NCI-H460 (cell line): ENCODE results near the gene RAMACL. TPM values are rescaled to one million over a fixed set of nuclear protein-coding genes. Genes with fewer than 3 reads are reported as not detected.

ENCODE experiments used
- DNase-seq: peaks from one replicate; pipeline ENCODE4 v3.0.0-alpha.2; 2016; ENCODE audit warnings: low read depth; ENCODE audit errors: extremely low read depth
- total RNA-seq: library from RNA; depleted of rRNA; stranded (reverse); fragments of >200 nt; shearing (Covaris generic); gene quantifications from 2 replicates; pipeline ENCODE4 v1.2.3, GENCODE V29; 2014

Gene RAMACL
- total RNA-seq, 1 experiment from 2014 or later, result 0.17 TPM

DNA sequence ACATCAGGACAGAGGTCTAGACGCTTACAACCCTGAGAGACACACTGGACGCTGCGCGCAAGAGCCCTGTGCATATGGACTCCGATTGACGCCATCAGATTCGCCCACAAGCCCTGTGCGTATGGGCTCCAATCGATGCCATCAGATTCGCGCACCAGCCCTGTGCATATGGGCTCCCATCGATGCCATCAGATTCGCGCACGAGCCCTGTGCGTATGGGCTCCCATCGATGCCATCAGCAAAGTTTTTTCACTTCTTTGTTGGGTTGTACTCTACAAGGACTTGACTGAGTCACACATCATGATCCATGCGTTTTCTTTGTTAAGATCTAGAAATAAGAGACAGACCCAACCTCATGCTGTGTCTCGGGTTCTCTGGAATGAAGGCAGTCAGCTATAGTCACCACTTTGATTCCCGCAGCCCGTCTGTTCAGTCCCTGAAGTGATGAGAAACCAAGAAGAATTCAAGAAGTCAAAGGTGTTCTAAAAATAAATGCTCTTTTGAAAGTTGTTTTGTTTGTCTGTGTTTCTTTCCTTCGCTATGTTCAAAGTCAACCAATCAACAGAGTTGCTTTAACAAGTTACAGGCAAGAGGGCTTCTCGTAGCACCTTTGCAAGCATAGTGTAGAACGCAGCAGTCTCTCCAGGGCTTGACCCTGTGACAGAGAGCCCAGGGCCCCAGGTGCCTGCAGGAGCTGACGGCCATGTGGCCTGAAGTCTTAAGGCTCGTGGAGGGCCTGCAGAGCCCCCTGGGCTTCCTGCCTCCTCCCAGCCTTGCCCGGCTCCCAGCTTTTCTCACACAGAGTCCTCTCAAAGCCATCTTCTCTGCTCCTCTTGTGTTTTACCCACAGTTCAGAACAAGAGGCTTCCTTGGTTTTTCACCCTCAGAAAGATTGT, 32.6 kb upstream of the RAMACL start:
- no peak for DNase-seq

- DNase-seq, result no peak
Measured at GRCh38 chr6:166618251-166618650, 31.8 kb upstream of the RAMACL start.

DNA sequence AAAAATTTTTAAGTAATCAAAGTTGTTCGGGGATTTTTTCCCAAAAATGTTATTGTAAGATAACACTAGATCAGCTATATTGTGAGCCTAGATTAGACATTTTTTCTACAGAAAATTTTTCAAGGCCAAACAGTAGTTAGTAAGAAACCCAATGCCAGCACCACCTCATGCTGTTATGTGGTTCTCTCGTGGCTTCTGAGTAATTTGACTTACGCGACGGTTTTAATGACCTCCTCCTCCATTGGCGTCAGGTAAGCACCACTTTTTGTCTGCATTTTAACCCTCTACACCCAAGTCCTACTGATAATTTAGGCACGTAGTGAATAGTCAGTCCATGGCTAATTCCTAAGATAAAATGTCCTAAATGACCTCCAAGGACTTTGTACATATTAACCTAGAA, 30.9 kb upstream of the RAMACL start:
- no peak for DNase-seq

- no peak for DNase-seq
Measured at GRCh38 chr6:166616261-166617238, 30.1 kb upstream of the RAMACL start.

DNA sequence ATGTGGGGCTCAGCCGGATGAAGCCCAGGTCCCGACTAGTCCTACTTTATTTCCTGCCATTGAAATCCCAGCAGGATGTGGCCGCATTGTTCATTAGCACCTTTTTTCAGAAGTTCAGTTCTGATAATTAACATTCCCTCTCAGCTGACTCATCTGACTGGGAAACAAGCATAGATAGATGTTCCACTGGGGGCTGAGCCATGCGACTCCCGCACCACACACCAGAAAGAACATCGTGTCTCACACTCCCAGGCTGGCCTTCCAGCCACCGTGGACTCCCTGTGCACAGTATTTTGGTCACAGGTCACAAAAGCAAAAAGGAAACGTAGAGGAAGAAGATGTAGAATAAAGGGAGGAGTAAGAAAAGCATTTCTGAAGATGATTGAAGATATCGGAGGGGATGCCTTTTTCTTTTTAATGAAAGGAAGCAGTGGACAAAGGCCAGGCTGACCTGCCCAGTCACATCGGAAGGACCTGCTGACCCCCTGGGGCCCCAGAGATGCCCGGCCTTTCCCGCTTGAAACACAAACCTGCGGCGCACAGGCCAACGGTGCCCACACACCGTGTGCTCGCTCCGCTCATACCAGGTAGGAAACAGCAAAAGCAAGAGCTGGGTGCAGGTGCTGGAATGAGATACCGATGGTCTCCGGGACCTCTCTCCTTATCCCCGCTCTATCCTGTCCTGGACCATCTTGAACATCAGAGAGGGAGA, 28.7 kb upstream of the RAMACL start:
- DNase-seq, result no peak

- DNase-seq, result no peak
Measured at GRCh38 chr6:166614589-166614988, 28.1 kb upstream of the RAMACL start.

DNA sequence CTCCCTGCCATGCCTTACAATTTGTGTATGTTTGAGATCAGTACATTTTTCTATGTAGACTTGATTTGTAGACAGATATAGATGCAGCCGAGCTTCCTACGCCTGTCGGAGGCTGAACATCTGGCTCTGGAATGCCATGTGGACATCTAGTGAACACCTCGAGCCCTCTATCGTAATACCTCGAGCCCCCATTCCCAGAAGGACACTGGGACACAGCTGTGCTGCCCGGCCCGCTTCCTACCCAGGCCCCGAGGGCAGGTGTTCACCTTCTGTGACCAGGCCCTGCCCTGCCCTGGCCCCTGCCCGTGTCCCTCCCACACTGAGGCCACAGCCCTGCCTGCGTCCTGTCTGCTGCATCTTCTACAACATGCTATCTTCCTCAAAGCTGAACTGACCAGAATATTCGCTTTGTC, 27.7 kb upstream of the RAMACL start:
- no peak for DNase-seq

DNA sequence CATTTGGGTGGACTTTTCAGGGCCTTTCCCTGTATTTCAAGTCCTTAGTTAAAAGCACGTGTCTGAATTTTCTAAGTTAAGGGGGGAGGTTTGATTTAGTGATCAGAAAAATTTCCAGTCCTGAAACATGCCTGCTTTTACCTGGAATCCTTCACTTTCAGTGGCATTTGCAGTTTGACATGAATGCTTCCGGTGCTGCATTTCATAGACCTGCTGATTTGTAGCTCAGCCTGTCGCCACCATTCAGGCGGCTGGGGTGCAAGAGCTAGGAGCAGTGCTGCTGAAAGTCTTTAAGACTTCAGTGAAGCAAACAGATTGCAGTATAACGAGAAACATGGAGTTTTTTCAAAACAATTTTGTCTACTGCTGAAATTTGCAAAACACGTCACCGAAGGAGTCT, 26.5 kb upstream of the RAMACL start:
- DNase-seq, result no peak

DNA sequence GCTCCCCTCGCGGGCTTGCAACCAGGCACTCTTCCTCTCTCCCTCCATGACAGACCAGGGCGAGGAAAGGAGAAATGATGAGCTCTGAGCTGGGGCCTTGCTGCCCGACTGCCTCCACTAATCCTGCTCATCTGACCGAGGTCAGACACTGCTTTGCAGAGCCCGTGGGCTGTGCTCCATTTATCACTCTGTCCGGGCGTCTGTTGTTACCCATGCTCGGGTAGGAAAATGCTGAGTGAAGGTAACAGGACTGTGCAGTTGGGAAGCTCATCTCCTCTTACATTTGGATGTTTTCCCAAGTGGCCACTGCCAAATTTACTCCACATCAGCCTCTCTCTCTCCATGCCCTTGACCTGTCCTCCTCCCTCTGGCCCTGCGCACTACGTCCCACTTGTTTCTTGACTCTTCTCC, 26.0 kb upstream of the RAMACL start:
- DNase-seq, result no peak

- DNase-seq, result no peak
Measured at GRCh38 chr6:166611631-166612030, 25.2 kb upstream of the RAMACL start.

DNA sequence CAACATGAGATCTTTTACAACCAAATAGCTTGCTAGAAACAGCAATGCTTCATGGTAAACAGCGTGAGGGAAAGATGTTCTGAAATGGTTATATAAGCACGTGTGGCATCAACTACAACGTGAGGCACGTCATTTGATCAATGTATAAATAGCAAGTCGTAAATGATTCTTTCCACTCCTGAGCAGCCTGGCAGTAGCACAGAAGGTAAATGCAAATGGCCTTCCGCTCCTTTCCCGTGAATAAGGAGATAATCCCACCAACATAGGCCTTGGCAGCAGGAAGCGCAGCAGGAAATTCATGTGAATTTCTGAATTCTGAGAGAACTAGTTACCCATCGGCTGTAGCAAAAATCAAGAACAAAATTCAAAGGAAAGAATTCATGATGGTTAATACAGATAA, 23.6 kb upstream of the RAMACL start:
- no peak for DNase-seq

- no peak for DNase-seq
Measured at GRCh38 chr6:166608774-166609173, 22.3 kb upstream of the RAMACL start.

DNA sequence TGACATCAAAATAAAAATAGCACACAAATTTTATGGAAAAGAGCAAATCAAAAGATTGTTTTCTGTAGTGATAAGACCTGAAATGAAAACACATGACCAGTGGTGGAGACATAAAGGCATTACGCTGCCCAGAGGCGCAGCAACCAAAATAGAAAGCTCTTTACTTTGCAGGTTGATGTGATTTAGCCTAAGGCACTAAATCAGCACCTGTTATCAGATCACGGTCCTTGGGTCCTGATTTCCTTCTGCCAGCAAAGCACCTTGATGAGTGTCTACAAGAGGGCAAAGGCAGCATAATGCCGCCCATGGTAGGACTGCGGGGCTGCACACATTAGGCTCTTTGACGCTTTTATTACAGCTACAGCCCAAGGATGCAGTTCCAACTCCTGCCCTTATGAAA, 19.3 kb upstream of the RAMACL start:
- no peak for DNase-seq

- DNase-seq, result no peak
Measured at GRCh38 chr6:166604911-166605310, 18.4 kb upstream of the RAMACL start.

GRCh38 chr6:166604328-166604727, 17.9 kb upstream of the RAMACL start:
- no peak for DNase-seq

- DNase-seq, result no peak
Measured at GRCh38 chr6:166603043-166603690, 16.7 kb upstream of the RAMACL start.

- no peak for DNase-seq
Measured at GRCh38 chr6:166601956-166602355, 15.5 kb upstream of the RAMACL start.

DNA sequence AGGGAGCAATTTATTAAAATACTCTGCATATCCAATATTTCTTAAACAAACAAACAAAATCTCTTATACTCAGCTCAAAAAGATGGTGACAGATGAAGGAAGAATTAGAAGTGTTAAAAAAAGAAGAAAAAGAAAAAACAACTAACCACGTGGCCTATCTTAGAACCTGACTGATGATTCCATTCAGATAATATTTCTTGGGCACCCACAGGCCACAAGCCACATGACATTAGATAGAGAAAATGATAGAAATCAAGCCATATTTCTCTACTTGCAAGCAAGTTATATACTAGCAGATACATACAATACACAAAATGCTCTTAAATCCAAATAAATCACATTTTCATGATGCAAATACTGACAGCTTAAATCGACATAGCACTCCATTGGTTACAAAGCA, 14.5 kb upstream of the RAMACL start:
- DNase-seq, result no peak

DNA sequence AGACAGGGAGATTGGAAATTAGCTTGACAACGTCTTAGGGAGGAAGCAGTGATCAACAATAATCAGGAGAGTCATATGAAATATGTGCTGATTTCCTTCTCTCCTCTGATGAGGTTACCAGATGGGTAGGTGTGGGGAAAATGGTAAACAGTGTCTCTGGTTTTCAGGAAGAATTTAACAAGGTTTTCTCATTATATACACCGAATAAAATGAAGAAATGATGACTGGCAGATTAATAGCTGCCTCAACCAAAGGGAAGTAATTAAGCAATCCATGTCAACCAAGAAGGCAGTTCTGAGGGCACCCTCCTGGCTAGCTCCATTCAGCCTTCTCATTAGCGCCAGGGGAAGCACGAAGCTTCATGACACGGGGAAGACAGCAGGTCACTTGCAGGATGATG, 12.7 kb upstream of the RAMACL start:
- no peak for DNase-seq

DNA sequence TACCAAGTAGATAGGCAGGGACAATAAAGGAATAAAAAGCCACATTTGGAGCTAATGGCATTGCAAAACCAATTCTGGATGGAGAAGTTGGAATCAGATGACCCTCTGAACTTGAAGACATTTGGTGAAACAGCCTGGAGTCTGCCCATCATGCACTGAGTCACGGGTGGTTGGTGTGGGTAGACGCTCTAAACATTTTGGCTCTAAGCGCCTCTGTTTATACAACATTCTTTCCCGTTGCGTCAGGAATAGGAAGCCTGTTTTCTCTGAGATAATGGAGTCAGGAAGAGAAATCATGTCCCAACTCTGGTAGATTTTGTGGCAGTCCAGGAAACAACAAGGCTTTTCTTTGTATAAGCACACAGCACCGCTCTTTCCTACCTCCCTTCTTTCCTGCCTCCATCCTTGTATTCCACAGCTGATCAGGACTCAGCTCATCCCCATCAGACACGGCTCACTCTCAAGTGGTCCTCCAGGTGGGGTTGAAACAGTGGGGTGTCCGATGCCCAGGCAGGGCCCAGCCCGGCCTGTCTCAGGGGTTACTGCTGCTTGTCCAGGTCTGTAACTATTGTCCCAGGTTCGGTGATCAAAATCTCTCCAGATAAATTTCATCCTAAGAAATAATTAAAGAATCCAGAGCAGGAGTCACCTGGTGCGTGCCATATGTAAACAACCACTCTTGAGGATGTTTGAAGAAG, 12.1 kb upstream of the RAMACL start:
- DNase-seq, result no peak
